Loucy (cell line): ENCODE measurements around the gene HOTAIR.
A peak's percentile ranks its signal among the peaks of the same experiment; 100 is the strongest.

Experiments used
- H2AFZ ChIP-seq: fragments of 200-600 bp; sonication (generic); 2 replicates; pipeline ENCODE4 v1.6.0; 2016; ENCODE audit warnings: antibody characterized with exemption, mild to moderate bottlenecking, low read length, moderate library complexity
- H3F3A ChIP-seq: fragments of 200-600 bp; 2 replicates; pipeline ENCODE4 v1.6.0; 2016; ENCODE audit warnings: antibody characterized with exemption, low read depth, mild to moderate bottlenecking
- H3K27me3 ChIP-seq: fragments of 200-600 bp; sonication (generic); 2 replicates; pipeline ENCODE4 v1.6.1; 2014; ENCODE audit warnings: low read length, mild to moderate bottlenecking; ENCODE audit not compliant: insufficient read depth, poor library complexity, severe bottlenecking
- H3K36me3 ChIP-seq: fragments of 200-600 bp; sonication (generic); 2 replicates; pipeline ENCODE4 v1.6.1; 2016; ENCODE audit warnings: low read length; ENCODE audit not compliant: insufficient read depth
- H3K4me1 ChIP-seq: fragments of 200-600 bp; sonication (generic); 2 replicates; pipeline ENCODE4 v1.5.1; 2014; ENCODE audit warnings: low read length, mild to moderate bottlenecking; ENCODE audit not compliant: insufficient read depth, poor library complexity, severe bottlenecking
- H3K4me2 ChIP-seq: fragments of 200-600 bp; sonication (generic); 2 replicates; pipeline ENCODE4 v1.6.0; 2014; ENCODE audit warnings: antibody characterized with exemption, low read length, low read depth, mild to moderate bottlenecking; ENCODE audit not compliant: poor library complexity, severe bottlenecking
- H3K4me3 ChIP-seq: fragments of 200-600 bp; sonication (generic); 2 replicates; pipeline ENCODE4 v1.5.1; 2014; ENCODE audit warnings: low read length, mild to moderate bottlenecking, mixed read lengths; ENCODE audit not compliant: poor library complexity, severe bottlenecking
- H3K79me2 ChIP-seq: fragments of 200-600 bp; sonication (generic); 2 replicates; pipeline ENCODE4 v1.6.1; 2014; ENCODE audit warnings: low read length; ENCODE audit not compliant: insufficient read depth
- H3K9ac ChIP-seq: fragments of 200-600 bp; sonication (generic); 2 replicates; pipeline ENCODE4 v1.6.0; 2014; ENCODE audit warnings: mild to moderate bottlenecking, low read depth, low read length, moderate library complexity; ENCODE audit not compliant: poor library complexity, severe bottlenecking
- H3K9me2 ChIP-seq: fragments of 200-600 bp; sonication (generic); replicated peaks from 2 replicates; pipeline ENCODE4 v1.6.1; 2016; ENCODE audit warnings: low read depth, low read length, mixed read lengths
- H3K9me3 ChIP-seq: fragments of 200-600 bp; sonication (generic); 2 replicates; pipeline ENCODE4 v1.6.1; 2014; ENCODE audit warnings: mild to moderate bottlenecking, antibody characterized with exemption, low read length, low read depth; ENCODE audit not compliant: insufficient read depth
- H4K20me1 ChIP-seq: fragments of 200-600 bp; sonication (generic); 2 replicates; pipeline ENCODE4 v1.6.0; 2014; ENCODE audit warnings: antibody characterized with exemption, low read length, mild to moderate bottlenecking; ENCODE audit not compliant: insufficient read depth, poor library complexity, severe bottlenecking
- CTCF ChIP-seq: fragments of 200-600 bp; sonication (generic); conservative IDR thresholded peaks from 2 replicates; pipeline ENCODE4 v1.5.1; 2014; ENCODE audit warnings: mild to moderate bottlenecking, antibody characterized with exemption, low read length
- EZH2phosphoT487 ChIP-seq: fragments of 200-600 bp; IDR thresholded peaks from 2 replicates; pipeline ENCODE4 v1.6.1; 2018; ENCODE audit warnings: antibody characterized with exemption, mild to moderate bottlenecking, moderate library complexity, borderline replicate concordance

The HOTAIR gene

GRCh38 chr12:53998110-53998899 lies 23.6 kb upstream of the HOTAIR start:
- Histone ChIP-seq H3K9me3 (no peaks in the 10 kb centered on the region), H3K79me2 (peaks cover 43% of the 10 kb centered on the region), H3K9ac (peak overlapping the region; percentile 17), H3K4me2 (peak overlapping the region; percentile 12), H3F3A (no peaks in the 10 kb centered on the region), H3K36me3 (no peaks in the 10 kb centered on the region), H4K20me1 (peaks cover 4% of the 10 kb centered on the region), H3K27me3 (no peaks in the 10 kb centered on the region), H3K4me1 (peaks cover 38% of the 10 kb centered on the region), H3K9me2 (no peaks in the 10 kb centered on the region), H3K4me3 (no peak overlapping the region), H2AFZ (no peak overlapping the region)
- TF ChIP-seq EZH2phosphoT487, result no peak
- TF ChIP-seq CTCF, result no peak

GRCh38 chr12:53997204-53998109 lies 22.7 kb upstream of the HOTAIR start:
- Histone ChIP-seq H4K20me1 (peaks cover 4% of the 10 kb centered on the region), H3K27me3 (no peaks in the 10 kb centered on the region), H3K79me2 (peaks cover 47% of the 10 kb centered on the region), H3K9ac (peak overlapping the region; percentile 17), H3K4me3 (no peak overlapping the region), H3K9me2 (no peaks in the 10 kb centered on the region), H3K4me1 (peaks cover 38% of the 10 kb centered on the region), H3K36me3 (no peaks in the 10 kb centered on the region), H3K4me2 (peak overlapping the region; percentile 12), H3K9me3 (no peaks in the 10 kb centered on the region), H3F3A (no peaks in the 10 kb centered on the region), H2AFZ (no peak overlapping the region)
- TF ChIP-seq CTCF (no peak), EZH2phosphoT487 (no peak)

- Histone ChIP-seq H3F3A (no peaks in the 10 kb centered on the region), H3K9ac (peak overlapping the region; percentile 97), H3K27me3 (no peaks in the 10 kb centered on the region), H3K36me3 (no peaks in the 10 kb centered on the region), H4K20me1 (peaks cover 4% of the 10 kb centered on the region), H3K4me1 (peaks cover 43% of the 10 kb centered on the region), H2AFZ (peak overlapping the region; percentile 78), H3K9me2 (no peaks in the 10 kb centered on the region), H3K9me3 (no peaks in the 10 kb centered on the region), H3K4me2 (peak overlapping the region; percentile 84), H3K79me2 (peaks cover 47% of the 10 kb centered on the region), H3K4me3 (peak overlapping the region; percentile 82)
- no peak for TF ChIP-seq CTCF
- TF ChIP-seq EZH2phosphoT487, result no peak
Measured at GRCh38 chr12:53996240-53997203, 21.8 kb upstream of the HOTAIR start.
